ENCODE data around the gene TMED7. TPM values are rescaled to one million over a fixed set of nuclear protein-coding genes. Genes with fewer than 3 reads are reported as not detected.
A peak's percentile ranks its signal among the peaks of the same experiment; 100 is the strongest.

Gene TMED7
- total and polyA plus RNA-seq, 2 of the 8 experiments (the other 6 are each of a cell fraction or from before 2014, with no cell fraction given): 43.8 to 75.2 TPM

DNA sequence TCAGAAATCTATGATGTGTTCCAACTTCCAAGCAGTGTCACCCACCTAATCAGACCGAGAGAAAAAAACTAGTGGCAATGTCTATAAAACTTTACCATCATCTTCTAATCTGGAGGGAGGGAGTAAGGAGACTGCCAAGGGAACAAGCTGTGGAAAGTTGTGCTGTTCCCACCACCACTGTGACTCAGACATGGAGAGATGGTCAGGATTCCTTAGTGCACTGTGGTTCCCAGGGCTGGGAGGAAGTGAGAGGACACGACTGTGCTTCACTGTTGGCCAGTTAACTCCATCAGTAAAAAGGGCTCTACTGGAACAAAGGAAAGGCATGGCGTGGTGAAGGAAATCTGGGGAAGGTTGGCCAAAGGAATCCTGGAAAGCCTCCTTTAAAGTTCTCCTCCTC lies 42.4 kb downstream of the TMED7 start:
- Histone ChIP-seq H3K79me2 (ENCODE audit: control insufficient read depth in 1 of 2, insufficient read depth in 2 of 2, low read length in 2 of 2) (no peaks in the 10 kb centered on the region), H3K4me2 (ENCODE audit: insufficient read depth in 1 of 2, low read depth in 2 of 2, low read length in 2 of 2) (no peak overlapping the region), H4K8ac (ENCODE audit: extremely low read depth, insufficient read depth, low read length) (no peak overlapping the region), H3K79me1 (ENCODE audit: low read depth, low read length) (no peaks in the 10 kb centered on the region), H3K36me3 (ENCODE audit: control insufficient read depth in 2 of 4, insufficient read depth in 4 of 4, low read length in 3 of 4) (no peaks in the 10 kb centered on the region), H3K9ac (replicated peaks in 1 of 4; ENCODE audit: extremely low read depth in 1 of 4, low read depth in 3 of 4, low read length in 3 of 4) (no peak overlapping the region), H3K18ac (ENCODE audit: extremely low read depth, low read length) (no peak overlapping the region), H4K20me1 (replicated peaks in 1 of 2; ENCODE audit: control insufficient read depth in 1 of 2, insufficient read depth in 2 of 2, low read length in 2 of 2) (no peaks in the 10 kb centered on the region), H3K23me2 (ENCODE audit: low read depth, low read length) (no peaks in the 10 kb centered on the region), H2BK12ac (ENCODE audit: low read depth, low read length) (no peak overlapping the region), H3K4me1 (replicated peaks in 1 of 4; ENCODE audit: control insufficient read depth in 3 of 4, insufficient read depth in 4 of 4, low read length in 3 of 4) (no peaks in the 10 kb centered on the region; a peak in 1 of 7 replicates), H2BK15ac (ENCODE audit: low read length) (no peak overlapping the region), H4K5ac (ENCODE audit: insufficient read length, low read depth, low read length) (no peak overlapping the region), H3K4me3 (ENCODE audit: extremely low read depth in 1 of 4, insufficient read depth in 2 of 4, low read depth in 3 of 4, low read length in 4 of 4) (no peak overlapping the region), H2AK5ac (ENCODE audit: low read depth, low read length) (0 out of 2 replicates have a peak overlapping the region, but pooled peaks have one; percentile 3), H3K23ac (ENCODE audit: insufficient read length) (no peak overlapping the region), H3K27me3 (replicated peaks in 1 of 4; ENCODE audit: control insufficient read depth in 3 of 4, extremely low read depth in 1 of 4, insufficient read depth in 3 of 4, low read length in 3 of 4) (no peaks in the 10 kb centered on the region), H3K4ac (replicated peaks; ENCODE audit: insufficient read length, low read depth, low read length) (no peak overlapping the region), H3K9me3 (ENCODE audit: insufficient read depth in 2 of 2, low read depth in 1 of 2, low read length in 1 of 2) (no peaks in the 10 kb centered on the region), H3K56ac (replicated peaks; ENCODE audit: insufficient read length, low read depth, low read length) (no peak overlapping the region), H2BK20ac (ENCODE audit: low read length) (no peak overlapping the region), H2BK120ac (replicated peaks; ENCODE audit: low read depth, low read length) (no peak overlapping the region), H2BK5ac (ENCODE audit: low read depth, low read length) (no peak overlapping the region), H2AFZ (ENCODE audit: low read length) (0 out of 2 replicates have a peak overlapping the region, but pooled peaks have one; percentile 3), H3K27ac (ENCODE audit: low read depth, low read length) (no peak overlapping the region), H4K91ac (replicated peaks; ENCODE audit: insufficient read length, low read length) (no peak overlapping the region), H3K14ac (ENCODE audit: insufficient read length) (no peak overlapping the region)
- 80% methylated on average over 3 of the region's 3 CpGs; no CpG with 5 or more reads in 1 of the 2 experiments for WGBS, 2 experiments (ENCODE audit: extremely low coverage in 1 of 2, insufficient coverage in 1 of 2, insufficient read length in 1 of 2, insufficient replicate concordance in 2 of 2, low coverage in 1 of 2, low lambda C conversion rate in 2 of 2, missing lambda C conversion rate in 1 of 2)
- FAIRE-seq (no peak), DNase-seq (ENCODE audit: low read depth in 1 of 2, low spot score in 2 of 2) (no peak)
- POLR2A ChIA-PET (ENCODE audit: partially characterized antibody): no interaction called here
- CTCF ChIA-PET (ENCODE audit: partially characterized antibody): interaction anchor here (0.6 to 1.6 kb wide), 5 partner anchors 8 to 274 kb away, joined by 3 to 7 read pairs (median 4); no protein-coding TSS in a partner anchor
- no peak for TF ChIP-seq SIN3A (conservative IDR thresholded peaks at IDR 0.05 in 1 of 2, IDR thresholded peaks at IDR 0.05 in 1 of 2; ENCODE audit: low read depth in 1 of 2, low read length in 2 of 2)
- TF ChIP-seq NANOG (IDR thresholded peaks at IDR 0.05; ENCODE audit: insufficient read depth, low read depth, low read length, poor library complexity, severe bottlenecking): no peak
- TF ChIP-seq JUN (IDR thresholded peaks at IDR 0.05; ENCODE audit: low read depth, low read length): no peak
- TF ChIP-seq HDAC2 (IDR thresholded peaks at IDR 0.05; ENCODE audit: borderline replicate concordance in 1 of 2, low read depth in 2 of 2, low read length in 2 of 2): no peak
- TF ChIP-seq BRCA1 (IDR thresholded peaks at IDR 0.05; ENCODE audit: low read depth, low read length): no peak
- TF ChIP-seq GTF2F1 (IDR thresholded peaks at IDR 0.05; ENCODE audit: borderline replicate concordance, low read depth, low read length): no peak
- no peak for TF ChIP-seq SUZ12 (IDR thresholded peaks at IDR 0.05; ENCODE audit: low read length)
- TF ChIP-seq, protein P1, sequence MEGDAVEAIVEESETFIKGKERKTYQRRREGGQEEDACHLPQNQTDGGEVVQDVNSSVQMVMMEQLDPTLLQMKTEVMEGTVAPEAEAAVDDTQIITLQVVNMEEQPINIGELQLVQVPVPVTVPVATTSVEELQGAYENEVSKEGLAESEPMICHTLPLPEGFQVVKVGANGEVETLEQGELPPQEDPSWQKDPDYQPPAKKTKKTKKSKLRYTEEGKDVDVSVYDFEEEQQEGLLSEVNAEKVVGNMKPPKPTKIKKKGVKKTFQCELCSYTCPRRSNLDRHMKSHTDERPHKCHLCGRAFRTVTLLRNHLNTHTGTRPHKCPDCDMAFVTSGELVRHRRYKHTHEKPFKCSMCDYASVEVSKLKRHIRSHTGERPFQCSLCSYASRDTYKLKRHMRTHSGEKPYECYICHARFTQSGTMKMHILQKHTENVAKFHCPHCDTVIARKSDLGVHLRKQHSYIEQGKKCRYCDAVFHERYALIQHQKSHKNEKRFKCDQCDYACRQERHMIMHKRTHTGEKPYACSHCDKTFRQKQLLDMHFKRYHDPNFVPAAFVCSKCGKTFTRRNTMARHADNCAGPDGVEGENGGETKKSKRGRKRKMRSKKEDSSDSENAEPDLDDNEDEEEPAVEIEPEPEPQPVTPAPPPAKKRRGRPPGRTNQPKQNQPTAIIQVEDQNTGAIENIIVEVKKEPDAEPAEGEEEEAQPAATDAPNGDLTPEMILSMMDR (IDR thresholded peaks at IDR 0.05; ENCODE audit: control extremely low read depth in 1 of 3, insufficient read depth in 1 of 3, low read depth in 1 of 3, low read length in 3 of 3): no peak
- no peak for TF ChIP-seq CBX8 (IDR thresholded peaks at IDR 0.05; ENCODE audit: borderline replicate concordance, low read depth, low read length)
- no peak for TF ChIP-seq POLR2A (IDR thresholded peaks at IDR 0.05; ENCODE audit: control extremely low read depth in 1 of 2, low read depth in 2 of 2, low read length in 2 of 2)
- TF ChIP-seq CTBP2 (IDR thresholded peaks at IDR 0.05; ENCODE audit: borderline replicate concordance, insufficient read depth, insufficient read length, low read length): no peak
